Spleen (tissue), 7 donors: ENCODE measurements around the gene ART3.

Experiments used
- POLR2A ChIP-seq, 3 donors: fragments of 450-650 bp; IDR thresholded peaks; one replicate each; pipeline ENCODE4 v1.5.1; 2017; ENCODE audit warnings: antibody characterized with exemption in 3 of 3, mild to moderate bottlenecking in 1 of 3
- POLR2AphosphoS5 ChIP-seq, 3 donors: sonication (generic); formaldehyde crosslinking; IDR thresholded peaks; one replicate each; pipeline ENCODE4 v1.5.1; 2017; ENCODE audit warnings: antibody characterized with exemption in 3 of 3
- TF ChIP-seq, protein P1 (sequence below), 11 experiments: fragments of 200-600 bp in 7 of 11; fragments of 450-650 bp in 4 of 11; sonication (generic) in 4 of 11; IDR thresholded peaks in 8 of 11; conservative IDR thresholded peaks in 3 of 11; 1 replicate in 7 of 11; 2 replicates in 4 of 11; pipeline versions ENCODE4 v1.4.0 to v1.8.0; 2016 to 2021; ENCODE audit warnings: antibody characterized with exemption in 11 of 11, inconsistent platforms in 4 of 11, mild to moderate bottlenecking in 1 of 11
- donor health status: DM: no; HTN: no; CAD: no; lungs with moderate emphysema.
- donor health status: DM: no; HTN: no; CAD: no.
- donor health status: DM: no; HTN: no; CAD: no.

DNA sequence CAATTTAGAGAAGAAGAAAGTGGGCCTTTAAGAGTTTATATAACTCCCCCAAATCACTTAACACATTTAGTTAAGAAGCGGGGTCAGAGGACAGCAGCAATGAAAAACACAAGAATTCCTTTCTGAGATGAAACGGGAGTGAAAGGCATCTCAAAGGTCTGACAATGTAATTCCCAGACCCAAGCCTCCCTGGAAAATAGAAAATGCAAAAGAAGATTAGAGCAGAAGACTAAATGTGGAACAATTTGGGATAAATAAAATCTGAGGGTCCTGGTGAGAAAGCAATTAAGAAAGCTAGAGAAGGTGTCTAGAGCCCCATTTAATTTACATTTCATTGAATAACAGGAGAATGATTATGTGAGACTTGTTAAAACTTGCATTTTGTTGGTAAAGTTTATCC, 19.1 kb upstream of the ART3 start:
- TF ChIP-seq, protein P1, sequence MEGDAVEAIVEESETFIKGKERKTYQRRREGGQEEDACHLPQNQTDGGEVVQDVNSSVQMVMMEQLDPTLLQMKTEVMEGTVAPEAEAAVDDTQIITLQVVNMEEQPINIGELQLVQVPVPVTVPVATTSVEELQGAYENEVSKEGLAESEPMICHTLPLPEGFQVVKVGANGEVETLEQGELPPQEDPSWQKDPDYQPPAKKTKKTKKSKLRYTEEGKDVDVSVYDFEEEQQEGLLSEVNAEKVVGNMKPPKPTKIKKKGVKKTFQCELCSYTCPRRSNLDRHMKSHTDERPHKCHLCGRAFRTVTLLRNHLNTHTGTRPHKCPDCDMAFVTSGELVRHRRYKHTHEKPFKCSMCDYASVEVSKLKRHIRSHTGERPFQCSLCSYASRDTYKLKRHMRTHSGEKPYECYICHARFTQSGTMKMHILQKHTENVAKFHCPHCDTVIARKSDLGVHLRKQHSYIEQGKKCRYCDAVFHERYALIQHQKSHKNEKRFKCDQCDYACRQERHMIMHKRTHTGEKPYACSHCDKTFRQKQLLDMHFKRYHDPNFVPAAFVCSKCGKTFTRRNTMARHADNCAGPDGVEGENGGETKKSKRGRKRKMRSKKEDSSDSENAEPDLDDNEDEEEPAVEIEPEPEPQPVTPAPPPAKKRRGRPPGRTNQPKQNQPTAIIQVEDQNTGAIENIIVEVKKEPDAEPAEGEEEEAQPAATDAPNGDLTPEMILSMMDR (IDR thresholded peaks at IDR 0.05 in 8 of 11, conservative IDR thresholded peaks at IDR 0.05 in 3 of 11), result no peak
- no peak for TF ChIP-seq POLR2A (IDR thresholded peaks at IDR 0.05)
- TF ChIP-seq POLR2AphosphoS5 (IDR thresholded peaks at IDR 0.05), result no peak
